ENCODE data around the gene TELO2.

The TELO2 gene

DNA sequence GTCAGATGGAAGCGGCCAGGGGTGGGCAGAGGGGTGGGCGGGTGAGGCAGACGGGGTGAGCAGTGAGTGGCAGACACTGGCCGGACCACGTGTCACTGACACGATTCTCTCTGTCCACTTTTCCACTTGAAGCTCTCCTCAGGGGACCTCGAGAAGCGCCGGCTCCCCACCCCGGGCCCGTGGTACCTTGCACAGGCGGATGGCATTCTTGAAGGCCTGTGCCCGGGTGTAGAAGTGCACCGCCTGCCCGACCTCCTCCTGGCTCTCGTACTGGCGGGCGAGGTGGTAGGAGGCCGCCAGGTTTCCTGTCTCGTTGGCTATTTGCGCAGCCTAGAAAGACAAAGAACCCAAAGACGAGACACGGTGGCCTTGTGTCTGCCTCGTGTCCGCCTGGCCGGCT lies 31.2 kb downstream of the TELO2 start:
- DNase-seq = no peak

DNA sequence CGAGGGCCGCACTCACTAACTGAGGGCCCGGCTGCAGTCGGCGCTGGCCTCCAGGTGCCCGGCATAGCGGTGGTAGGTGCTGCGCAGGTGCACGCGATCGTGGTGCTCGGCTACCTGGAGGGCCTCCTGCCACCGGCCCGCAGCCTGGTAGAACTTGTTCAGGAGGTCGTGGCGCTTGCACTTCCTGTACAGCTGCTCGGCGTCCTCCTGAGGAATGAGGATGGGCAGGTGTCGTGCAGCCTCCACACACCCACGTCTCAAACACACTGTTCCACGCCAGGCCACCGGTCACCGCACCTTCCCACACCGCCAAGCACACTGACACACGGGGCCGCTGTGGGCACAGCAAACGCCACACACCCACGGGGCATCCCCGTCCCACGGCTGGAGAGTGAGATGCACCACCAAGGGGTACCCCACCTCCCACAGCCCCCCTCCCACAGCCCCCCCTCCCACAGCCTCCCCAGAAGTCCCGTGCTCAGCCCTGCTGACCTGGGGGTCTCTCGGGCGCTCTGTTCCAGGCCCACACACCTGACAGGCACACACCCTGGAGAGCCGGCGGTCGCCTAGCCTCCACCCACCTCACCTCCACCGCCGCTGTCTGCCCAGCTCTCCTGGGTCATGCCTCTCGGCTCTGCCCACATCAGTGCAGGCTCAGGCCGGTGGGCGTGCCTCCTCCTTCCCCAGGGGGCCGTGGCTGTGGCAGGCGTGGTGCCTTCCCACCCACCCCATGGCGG lies 32.9 kb downstream of the TELO2 start:
- no peak for DNase-seq

DNA sequence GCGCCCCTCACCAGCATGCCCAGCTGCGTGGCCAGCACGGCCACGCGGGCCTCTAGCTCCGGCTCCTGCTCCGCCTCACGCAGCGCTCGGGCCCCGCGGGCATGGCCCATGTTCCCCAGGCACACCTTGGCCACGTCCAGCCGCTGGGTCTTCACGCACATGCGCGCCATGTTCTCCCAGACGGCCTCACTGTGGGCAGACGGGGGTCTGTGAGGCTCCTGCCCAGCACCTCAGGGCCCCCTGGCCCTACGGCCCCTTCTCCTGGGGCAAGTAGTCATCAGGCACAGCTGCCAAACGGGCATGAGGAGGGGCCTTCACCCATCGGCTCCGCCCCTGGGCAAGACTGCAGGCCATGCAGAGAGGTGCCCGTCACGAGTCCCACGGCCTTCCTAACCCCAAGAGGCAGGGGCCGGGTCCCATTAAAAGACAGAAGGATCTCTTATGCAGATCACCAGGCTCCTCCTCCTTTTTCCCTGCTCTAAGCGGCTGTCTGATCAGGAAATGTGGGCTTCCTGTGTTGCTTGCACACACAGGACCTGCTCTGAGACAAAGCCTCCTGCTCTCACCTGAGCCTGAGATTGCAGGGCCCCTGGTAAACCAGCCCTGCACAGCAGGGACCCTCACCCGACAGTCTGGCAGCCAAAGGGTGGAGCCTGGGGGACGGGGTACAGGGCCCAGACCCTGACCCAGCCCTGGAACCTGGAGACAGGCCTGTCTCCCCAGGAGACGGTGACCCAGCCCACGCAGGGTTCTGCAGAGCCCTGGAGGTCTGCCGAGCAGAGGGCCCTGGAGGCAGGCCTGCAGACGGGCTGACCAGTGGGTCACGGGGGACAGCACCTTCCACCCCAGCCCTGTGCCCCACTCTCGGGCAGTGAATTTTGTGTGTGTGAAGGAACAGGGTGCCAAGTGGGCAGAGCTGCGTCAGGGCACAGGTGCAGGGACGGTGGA lies 33.7 kb downstream of the TELO2 start:
- DNase-seq = no peak

DNA sequence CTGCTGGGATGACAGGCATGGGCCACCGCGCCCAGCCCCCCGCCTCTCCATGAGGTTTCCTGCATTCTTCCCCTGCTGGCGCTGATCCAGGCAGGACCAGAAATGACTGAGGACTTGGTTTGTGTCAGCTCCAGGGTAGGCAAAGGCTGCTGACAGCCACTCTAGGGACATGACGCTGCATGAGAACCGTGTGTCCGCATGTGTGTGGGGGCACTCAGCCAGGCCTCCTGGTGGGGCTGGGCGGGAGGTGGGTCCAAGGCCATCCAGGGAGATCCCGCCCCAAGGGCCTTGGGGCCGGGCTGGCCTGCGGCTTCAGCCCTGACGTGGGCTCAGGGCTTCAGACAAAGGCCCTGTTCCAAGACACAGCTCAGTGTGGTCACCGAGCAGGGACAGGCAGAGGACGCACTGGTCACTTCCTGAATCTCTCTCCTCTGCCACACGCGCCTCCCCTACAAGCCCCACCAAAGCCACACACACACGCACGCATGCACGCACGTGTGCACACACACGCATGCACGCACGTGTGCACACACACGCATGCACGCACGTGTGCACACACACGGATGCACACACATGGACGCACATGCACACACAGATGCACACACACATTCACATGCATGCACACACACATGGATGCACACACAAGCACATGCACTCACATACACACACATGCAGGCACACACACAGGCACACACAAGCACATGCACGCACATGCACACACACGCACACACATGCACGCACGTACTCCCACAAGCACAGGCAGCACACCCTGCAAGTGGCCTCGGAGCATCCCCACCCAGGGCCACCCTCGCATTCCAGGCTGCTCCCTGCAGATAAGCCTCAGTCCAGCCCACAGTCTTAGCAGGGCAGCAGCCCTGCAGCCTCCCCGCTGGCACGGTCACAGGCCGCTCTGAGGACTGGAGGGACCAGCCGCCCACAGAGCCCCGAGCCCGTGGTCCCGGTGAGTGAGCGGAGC lies 35.0 kb downstream of the TELO2 start:
- no peak for DNase-seq

DNA sequence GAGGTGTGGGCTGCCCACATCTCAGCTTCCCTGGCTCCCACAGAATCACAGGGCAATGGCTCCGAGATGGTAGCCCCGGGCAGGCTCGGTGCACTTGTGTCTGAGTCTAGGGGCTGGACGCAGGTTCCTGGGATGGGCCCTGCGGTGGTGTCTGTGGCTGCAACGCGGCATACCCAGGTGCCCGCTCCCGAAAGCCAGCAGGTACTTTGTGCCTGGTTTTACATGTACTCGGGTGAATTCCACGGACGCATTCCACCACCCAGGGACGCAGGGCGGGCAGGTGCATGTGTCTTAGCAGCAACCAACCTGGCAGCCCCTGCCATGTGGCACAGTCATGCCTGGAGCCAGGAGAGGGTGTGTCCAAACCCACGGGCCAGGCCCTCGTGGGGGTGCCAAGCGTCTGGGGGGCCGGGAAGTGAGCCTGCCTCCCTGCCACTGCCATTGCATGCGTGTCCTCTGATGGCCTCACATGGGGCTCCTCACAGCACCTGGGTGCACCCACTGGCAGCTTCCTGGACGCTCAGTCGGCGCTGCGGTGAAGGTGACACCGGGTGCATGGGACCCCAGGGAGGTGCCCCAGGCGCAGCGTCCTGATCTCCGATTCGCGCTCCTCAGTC lies 35.9 kb downstream of the TELO2 start:
- no peak for DNase-seq

DNA sequence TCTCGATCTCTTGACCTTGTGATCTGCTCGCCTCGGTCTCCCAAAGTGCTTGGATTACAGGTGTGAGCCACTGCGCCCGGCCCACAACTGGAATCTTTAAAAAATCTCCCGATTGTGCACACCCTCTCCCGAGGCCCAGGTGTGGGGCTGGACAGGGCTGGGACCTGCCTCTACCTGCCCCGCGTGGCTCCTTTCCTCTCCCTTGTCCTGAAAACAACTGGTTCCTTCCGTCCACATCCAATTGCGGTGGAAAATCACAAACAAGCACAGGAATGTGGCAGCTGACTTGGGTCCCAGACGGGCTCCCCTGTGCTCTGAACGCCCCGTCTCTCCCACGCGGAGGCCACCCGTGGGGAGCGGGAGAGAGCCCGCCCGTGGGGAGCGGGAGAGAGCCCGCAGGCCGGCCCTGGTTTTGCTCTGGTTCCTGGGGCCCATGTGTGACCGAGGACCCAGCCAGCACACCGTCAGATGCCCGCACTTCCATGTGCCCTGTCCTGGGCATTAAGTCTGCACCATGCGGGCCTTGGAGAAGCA lies 37.3 kb downstream of the TELO2 start:
- DNase-seq = no peak

DNA sequence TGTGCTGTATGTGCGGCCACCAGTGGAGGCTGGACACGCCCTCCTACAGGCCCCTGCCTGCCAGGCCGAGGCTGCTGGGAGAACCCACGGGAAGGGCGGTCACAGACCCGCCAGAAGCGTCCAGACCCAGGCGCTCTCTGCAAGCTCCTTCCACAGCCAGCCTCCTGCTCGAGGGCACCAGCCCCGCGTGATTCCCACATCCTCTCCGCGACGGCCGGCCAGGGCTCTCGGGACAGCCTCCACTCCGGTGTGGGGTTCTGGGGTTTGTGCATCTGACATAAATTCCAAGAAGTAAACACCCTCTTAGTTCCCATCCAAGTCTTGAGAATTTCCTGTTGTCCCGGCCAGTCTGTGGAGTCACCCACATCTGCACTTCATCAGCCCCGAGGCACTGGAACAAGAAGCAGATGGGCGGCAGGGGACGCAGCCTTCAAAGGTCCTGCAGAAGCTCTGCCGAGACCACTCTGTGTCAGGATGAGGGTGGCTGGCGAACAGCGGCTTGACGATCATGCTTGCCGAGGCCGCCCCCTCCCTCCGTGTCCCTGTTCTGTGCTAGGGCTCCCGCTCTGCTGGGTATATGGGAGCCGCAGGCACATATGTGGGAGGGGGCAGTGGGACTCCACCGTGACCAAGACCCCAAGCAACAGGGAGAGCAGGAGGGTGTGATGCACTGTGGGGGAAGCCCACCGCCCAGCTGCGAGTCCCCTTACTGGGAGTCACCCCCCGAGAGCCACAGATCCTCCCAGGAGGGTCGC lies 37.9 kb downstream of the TELO2 start:
- no peak for DNase-seq

DNA sequence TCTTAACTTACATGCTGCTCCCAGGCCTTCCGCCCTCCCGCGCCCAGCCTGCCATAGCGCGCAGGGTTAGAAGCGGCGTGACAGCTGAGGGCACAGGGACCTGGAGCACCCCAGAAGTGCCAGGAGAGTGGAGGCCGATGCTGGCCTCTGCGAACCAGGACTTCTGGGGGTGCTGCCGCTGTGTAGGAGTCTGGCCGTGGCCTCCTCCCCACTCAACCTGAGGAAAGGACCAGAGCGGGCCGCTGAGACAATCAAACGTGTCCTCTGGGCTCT lies 38.4 kb downstream of the TELO2 start:
- no peak for DNase-seq

DNA sequence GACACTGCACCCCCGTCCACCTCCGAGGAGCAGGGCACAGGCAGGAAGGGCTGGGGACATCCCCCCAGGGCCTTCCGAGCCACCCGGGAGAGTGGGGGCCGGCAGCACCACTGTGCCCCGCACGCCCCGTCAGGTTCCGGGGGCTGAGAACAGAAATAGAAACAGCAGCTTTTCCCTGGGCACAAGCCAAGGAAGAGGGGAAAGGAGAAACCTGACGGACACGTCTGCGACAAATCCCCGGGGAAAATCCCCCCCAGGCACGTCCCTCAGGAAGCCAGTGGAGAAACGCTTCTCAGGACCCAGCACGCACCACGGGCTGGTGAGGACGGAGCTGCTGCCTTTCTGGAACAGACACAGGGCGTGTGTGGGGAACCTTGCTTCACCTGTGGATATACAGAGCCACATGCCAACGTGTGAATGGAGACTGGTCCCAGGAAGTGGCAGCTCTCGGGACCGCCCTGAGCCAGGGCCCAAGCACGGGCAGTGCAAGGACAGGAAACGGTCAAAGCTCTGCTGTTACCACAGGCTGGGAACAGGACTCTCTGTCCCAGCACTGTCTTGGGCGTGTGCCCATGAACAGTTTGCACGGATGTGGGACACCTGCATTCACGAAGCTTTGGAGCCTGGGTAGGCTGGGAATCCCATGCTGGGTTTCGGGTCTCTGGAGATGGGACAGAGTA lies 39.1 kb downstream of the TELO2 start:
- DNase-seq = no peak

DNA sequence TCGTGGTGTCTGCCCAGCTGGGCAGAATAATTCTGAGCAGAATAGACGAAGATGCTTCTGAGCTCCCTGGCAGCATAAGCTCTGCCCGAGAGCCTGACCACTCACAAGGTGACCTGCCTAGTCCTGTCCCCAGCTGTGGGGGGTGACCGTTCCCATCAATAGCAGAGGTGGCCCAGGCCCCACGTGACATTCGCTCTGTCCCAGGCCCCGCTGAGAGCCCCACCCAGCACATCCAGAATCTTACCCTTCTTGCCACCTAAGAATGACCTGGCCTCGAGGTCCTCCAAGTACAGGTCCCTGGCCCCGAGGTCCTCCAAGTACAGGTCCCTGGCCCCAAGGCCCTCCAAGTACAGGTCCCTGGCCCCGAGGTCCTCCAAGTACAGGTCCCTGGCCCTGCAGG lies 39.6 kb downstream of the TELO2 start:
- DNase-seq = no peak

DNA sequence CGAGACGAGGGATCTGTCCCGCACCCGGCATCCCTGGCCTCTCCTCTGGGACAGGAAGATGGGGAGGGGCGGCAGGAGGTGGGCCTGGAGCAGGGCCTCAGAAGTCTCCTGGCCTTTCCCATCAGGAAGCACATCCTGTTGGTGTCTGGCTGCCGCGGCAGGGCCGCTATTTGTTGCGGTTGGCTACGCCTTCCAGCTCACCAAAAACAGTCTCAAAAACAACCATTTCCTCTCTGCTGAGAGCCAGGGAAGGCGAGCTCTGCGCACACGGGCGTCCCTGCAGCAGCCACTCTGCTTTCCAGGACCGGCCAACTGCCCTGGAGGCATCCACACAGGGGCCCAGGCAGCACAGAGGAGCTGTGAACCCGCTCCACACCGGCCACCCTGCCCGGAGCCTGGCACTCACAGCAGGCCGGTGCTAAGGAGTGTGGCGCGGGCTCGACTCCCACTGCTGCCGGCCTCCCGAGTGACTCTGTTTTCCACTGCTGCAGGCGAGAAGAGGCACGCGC lies 40.3 kb downstream of the TELO2 start, which contains the start of gene TMEM204:
TSS of gene TMEM204 (plus strand) at position 224 of the 509 bp plus-strand sequence. CDS start 610 bp downstream, outside the sequence.
- DNase-seq = no peak

DNA sequence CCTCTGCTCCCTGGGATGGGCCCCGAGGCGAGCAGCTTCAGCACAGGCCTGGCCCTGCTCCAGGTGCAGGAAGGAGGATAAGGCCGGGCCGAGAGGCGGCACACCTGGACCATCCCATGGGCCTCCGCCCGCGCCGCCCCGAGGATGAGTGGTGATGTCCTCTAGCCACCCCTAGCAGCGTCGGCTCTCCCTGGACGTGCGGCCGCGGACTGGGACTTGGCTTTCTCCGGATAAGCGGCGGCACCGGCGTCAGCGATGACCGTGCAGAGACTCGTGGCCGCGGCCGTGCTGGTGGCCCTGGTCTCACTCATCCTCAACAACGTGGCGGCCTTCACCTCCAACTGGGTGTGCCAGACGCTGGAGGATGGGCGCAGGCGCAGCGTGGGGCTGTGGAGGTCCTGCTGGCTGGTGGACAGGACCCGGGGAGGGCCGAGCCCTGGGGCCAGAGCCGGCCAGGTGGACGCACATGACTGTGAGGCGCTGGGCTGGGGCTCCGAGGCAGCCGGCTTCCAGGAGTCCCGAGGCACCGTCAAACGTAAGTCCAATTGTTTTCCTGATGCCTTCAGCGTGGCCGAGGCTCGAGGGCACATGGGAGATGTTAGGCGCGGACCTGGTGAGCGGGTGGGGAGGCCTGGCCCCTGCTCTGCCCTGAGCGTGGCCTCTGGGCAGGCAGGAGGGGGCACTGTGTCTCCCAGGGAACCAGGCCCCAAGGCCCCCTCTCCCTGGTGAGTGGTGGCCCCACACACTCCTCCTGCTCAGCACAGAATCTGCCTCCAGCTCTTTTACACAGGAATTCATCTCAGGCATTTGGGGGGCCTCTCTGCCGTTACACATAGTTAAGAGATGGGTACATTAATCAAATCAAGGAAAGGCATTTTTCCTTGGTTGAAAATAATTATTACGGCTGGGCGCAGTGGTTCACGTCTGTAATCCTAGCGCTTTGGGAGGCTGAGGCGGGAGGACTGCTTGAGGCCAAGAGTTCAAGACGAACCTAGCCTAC lies 41.2 kb downstream of the TELO2 start:
- DNase-seq = no peak

DNA sequence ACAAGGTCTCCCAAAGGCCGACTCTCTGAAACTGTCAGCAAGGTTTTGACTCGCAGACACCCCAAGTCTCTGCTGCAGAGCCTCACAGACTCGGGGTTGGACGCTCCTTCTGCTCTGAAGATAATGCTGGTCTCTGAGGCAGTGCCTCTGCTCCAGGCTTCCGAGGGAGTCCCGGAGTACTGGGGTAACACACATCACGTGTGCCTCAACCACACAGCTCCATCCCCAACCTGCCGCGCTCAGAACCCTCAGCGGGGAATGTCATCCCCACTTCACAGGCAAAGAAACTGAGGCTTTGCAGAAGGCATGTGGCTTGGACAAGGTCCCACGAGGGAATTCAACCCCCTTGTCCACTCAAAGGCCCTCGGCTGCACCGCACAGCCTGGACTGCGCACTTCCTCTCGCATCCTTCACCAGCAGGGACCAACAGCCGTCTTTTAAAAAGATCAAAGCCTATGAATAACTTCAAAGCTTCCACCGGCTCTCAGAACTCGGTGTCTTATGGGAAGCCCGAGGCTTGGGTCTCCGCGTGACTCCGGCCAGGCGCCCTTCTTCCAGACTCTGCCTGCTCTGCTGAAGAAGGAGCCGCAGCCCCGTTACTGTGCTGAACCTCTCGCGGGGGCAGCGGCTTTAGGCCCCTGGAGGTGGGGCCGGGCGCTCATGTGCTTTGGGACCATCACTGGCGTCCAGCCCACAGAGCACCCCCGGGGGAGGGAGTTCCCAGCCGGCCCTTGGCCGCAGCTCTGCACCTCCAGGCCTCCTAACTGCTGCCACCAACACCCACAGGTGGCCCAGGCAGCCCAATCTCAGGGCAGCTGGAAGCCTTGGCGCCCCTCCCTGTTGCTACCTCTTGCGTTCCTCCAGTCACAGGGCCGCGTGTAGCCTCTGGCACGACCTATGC lies 42.5 kb downstream of the TELO2 start:
- DNase-seq = no peak

DNA sequence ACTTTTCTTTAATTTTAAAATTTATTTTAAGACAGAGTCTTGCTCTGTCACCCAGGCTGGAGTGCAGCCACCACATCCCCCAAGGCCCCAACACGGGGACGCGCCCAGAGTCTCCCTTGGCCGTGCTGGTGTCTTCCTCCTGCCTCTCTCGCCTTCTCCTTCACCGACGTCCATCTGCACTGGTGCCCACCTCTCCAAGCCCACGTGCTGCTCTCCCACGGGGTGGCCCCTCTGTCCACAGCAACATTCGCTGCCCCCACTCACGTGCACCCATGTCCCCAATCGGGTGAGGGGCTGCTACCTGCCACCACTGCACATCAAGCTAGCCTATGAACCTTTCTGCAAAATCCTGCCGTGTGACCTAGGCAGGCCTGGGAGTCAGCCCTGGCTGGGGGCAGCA lies 43.4 kb downstream of the TELO2 start:
- DNase-seq = no peak

DNA sequence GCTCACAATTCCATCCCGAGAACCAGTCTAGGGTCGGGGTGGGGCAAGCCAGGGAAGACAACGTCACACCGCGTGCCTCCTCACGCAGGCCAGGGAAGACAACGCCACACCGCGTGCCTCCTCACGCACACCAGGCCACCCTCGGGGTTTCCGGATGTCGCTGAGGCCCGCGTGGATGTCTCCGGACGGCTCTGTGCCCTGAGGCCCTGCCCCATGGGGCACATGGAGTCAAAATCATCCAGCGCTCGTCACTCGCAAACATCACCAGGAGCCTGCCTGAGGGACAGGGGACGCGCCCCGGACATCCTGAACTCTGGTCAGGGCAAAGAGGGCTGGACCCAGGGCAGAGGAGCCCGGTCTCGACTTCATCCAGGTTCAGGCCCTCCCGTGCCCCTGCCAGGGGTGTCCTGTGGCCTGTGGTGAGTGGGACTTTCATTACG lies 44.0 kb downstream of the TELO2 start:
- DNase-seq = no peak

DNA sequence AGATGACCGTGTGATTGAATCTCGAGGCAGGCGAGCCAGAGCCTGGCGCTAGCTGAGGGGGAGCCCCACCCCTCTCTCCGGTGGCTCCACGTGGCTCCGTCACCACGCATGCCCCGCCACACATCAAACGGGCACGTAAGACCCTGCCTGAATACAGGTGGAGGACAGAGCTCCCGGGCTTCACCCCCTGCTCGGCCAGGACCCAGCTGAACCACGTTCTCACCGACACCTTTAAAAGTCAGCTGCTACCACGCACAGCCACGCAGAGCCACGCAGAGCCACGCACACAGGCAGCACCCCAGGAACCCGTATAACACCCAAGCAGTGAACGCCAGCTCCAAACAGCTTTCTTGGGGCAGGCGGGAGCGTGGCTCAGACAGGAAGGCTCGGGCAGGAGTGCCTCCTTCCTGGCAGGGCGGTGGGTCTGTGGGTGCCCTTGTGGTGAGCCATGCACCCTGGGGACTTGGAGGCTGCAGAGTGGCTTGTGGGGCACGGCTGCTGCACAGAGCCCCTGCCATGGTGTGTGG lies 44.7 kb downstream of the TELO2 start:
- DNase-seq = no peak

DNA sequence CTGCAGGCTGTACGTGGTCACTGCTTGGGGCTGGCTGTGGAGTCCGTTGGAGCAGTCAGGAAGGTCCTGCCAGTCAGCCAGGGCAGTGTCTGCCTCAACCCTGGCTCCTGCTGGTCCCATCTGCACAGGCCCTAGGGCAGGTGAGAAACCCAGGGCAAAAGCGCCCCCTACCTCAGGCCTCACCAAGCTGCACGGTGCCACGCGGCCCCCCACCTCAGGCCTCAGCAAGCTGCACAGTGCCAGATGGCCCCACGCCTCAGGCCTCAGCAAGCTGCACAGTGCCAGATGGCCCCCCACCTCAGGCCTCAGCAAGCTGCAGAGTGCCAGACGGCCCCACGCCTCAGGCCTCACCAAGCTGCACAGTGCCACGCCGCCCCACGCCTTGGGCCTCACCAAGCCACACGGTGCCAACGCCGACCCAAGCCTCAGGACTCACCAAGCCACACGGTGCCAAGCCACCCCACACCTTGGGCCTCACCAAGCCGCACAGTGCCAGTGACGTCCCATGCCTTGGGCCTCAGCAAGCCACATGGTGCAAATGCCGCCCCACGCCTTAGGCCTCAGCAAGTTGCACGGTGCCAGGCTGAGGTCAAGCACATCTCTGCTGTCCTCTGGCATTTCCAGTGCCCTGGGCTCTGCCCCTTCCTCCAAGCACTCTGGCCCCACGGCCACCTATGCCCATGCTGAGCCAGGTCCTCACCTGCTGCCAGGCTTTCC lies 45.8 kb downstream of the TELO2 start:
- DNase-seq = no peak
